Endometrial microvascular endothelial cells (primary cell): ENCODE data around the gene RNGTT. TPM values are rescaled to one million over a fixed set of nuclear protein-coding genes. Genes with fewer than 3 reads are reported as not detected.
"Not testable (repeated sequence)": the region's sequence is repeated elsewhere in the genome, so short reads cannot be mapped to it uniquely, and the experiment has no call there.

Experiments used
- in situ Hi-C: cut with HindIII; loops from 2 replicates; pipeline ENCODE4 v1.10.0; 2017; ENCODE audit warnings: low sequenced_read_pairs, low pct_unique_long_range_greater_than_20kb; ENCODE audit errors: inconsistent ontology term
- total RNA-seq: library from RNA; depleted of rRNA; stranded (reverse); fragments of >200 nt; gene quantifications from one replicate; pipeline ENCODE4 v1.2.3, GENCODE V29; 2015; ENCODE audit errors: inconsistent ontology term

Gene RNGTT
- total RNA-seq, 1 donor from 2014 or later = 15.0 TPM

- in situ Hi-C loops = no loop called here
Measured at GRCh38 chr6:88919032-88919431, 44.4 kb downstream of the RNGTT start.

- in situ Hi-C loops = no loop called here
Measured at GRCh38 chr6:88916615-88917208, 46.7 kb downstream of the RNGTT start.

- in situ Hi-C loops = no loop called here
Measured at GRCh38 chr6:88914895-88915598, 48.4 kb downstream of the RNGTT start.

GRCh38 chr6:88914180-88914579, 49.2 kb downstream of the RNGTT start:
- in situ Hi-C loops = no loop called here

GRCh38 chr6:88913471-88913870, 49.9 kb downstream of the RNGTT start:
- in situ Hi-C loops = no loop called here

GRCh38 chr6:88910922-88911778, 52.3 kb downstream of the RNGTT start:
- in situ Hi-C loops = no loop called here

GRCh38 chr6:88908598-88909548, 54.5 kb downstream of the RNGTT start:
- in situ Hi-C loops = no loop called here

GRCh38 chr6:88907148-88907547, 56.3 kb downstream of the RNGTT start:
- in situ Hi-C loops = not testable (repeated sequence)

GRCh38 chr6:88899569-88900316, 63.7 kb downstream of the RNGTT start:
- in situ Hi-C loops = no loop called here

GRCh38 chr6:88895911-88896310, 67.5 kb downstream of the RNGTT start:
- in situ Hi-C loops = no loop called here

- in situ Hi-C loops = no loop called here
Measured at GRCh38 chr6:88890860-88891845, 72.3 kb downstream of the RNGTT start.

- in situ Hi-C loops = no loop called here
Measured at GRCh38 chr6:88890394-88890793, 73.0 kb downstream of the RNGTT start.

- in situ Hi-C loops = no loop called here
Measured at GRCh38 chr6:88884361-88884760, 79.1 kb downstream of the RNGTT start.

- in situ Hi-C loops = no loop called here
Measured at GRCh38 chr6:88882536-88882935, 80.9 kb downstream of the RNGTT start.

- in situ Hi-C loops = no loop called here
Measured at GRCh38 chr6:88881451-88881850, 82.0 kb downstream of the RNGTT start.

- in situ Hi-C loops = no loop called here
Measured at GRCh38 chr6:88880021-88880420, 83.4 kb downstream of the RNGTT start.

GRCh38 chr6:88877893-88878292, 85.5 kb downstream of the RNGTT start:
- in situ Hi-C loops = no loop called here
